Activated CD4-positive, alpha-beta T cell treated with anti-CD3 and anti-CD28 coated beads, Interleukin-2, amount 10 ng/mL, durations not matched to agents 7 days and 5 days (primary cell): ENCODE measurements around the gene RREB1. TPM values are rescaled to one million over a fixed set of nuclear protein-coding genes. Genes with fewer than 3 reads are reported as not detected.

Experiments
- CTCF ChIA-PET: fragments of 350-600 bp; sonication (Branson Sonifier 250); formaldehyde crosslinking; loops from one replicate; lab custom pipeline; 2021; ENCODE audit warnings: antibody characterized with exemption; lab: Charles Lee
- POLR2A ChIA-PET: fragments of 350-600 bp; sonication (Branson Sonifier 250); formaldehyde crosslinking; loops from one replicate; lab custom pipeline; 2021; ENCODE audit warnings: antibody characterized with exemption; lab: Charles Lee
- DNase-seq: peaks from one replicate; pipeline ENCODE4 v3.0.0-alpha.2; 2020
- H3K27ac Mint-ChIP-seq: one replicate; pipeline ENCODE4 v1.8.0; 2021; ENCODE audit warnings: mild to moderate bottlenecking, moderate library complexity, mixed read lengths
- H3K27me3 Mint-ChIP-seq: one replicate; pipeline ENCODE4 v1.8.0; 2021; ENCODE audit warnings: mixed read lengths
- H3K36me3 Mint-ChIP-seq: one replicate; pipeline ENCODE4 v1.8.0; 2021; ENCODE audit warnings: low read depth, mixed read lengths
- H3K4me1 Mint-ChIP-seq: one replicate; pipeline ENCODE4 v1.8.0; 2021; ENCODE audit warnings: mixed read lengths
- H3K4me3 Mint-ChIP-seq: one replicate; pipeline ENCODE4 v1.8.0; 2021; ENCODE audit warnings: mild to moderate bottlenecking, moderate library complexity, mixed read lengths
- H3K9me3 Mint-ChIP-seq: one replicate; pipeline ENCODE4 v1.8.0; 2021; ENCODE audit warnings: mixed read lengths
- total RNA-seq, 2 experiments: library from RNA; stranded (reverse); gene quantifications; one replicate each; pipeline ENCODE4 v1.2.3, GENCODE V29; 2021

RREB1 gene
- total RNA-seq, 2 experiments from 2014 or later = 27.2 to 30.1 TPM

GRCh38 chr6:7101290-7101689, 6.5 kb upstream of the RREB1 start:
- Mint-ChIP-seq H3K4me3 (no peak overlapping the region), H3K27ac (no peak overlapping the region), H3K4me1 (peaks cover 7% of the 10 kb centered on the region), H3K9me3 (no peaks in the 10 kb centered on the region), H3K27me3 (peaks cover 21% of the 10 kb centered on the region), H3K36me3 (no peaks in the 10 kb centered on the region)
- CTCF ChIA-PET = interaction anchor here (1.1 kb wide), 1 partner anchor 23 kb away, joined by 3 read pairs; no protein-coding TSS in a partner anchor
- no peak for DNase-seq
- POLR2A ChIA-PET = no interaction called here

- CTCF ChIA-PET = interaction anchor here (1.5 kb wide), 1 partner anchor 25 kb away, joined by 5 read pairs; no protein-coding TSS in a partner anchor
- no peak overlapping the region for H3K27ac Mint-ChIP-seq
- DNase-seq = no peak
- peaks cover 16% of the 10 kb centered on the region for H3K4me1 Mint-ChIP-seq
- no peak overlapping the region for H3K4me3 Mint-ChIP-seq
- peaks cover 6% of the 10 kb centered on the region for H3K27me3 Mint-ChIP-seq
- POLR2A ChIA-PET = no interaction called here
- no peaks in the 10 kb centered on the region for H3K9me3 Mint-ChIP-seq
- H3K36me3 Mint-ChIP-seq = peaks cover 3% of the 10 kb centered on the region
Measured at GRCh38 chr6:7104752-7105151, 3.0 kb upstream of the RREB1 start.

DNA sequence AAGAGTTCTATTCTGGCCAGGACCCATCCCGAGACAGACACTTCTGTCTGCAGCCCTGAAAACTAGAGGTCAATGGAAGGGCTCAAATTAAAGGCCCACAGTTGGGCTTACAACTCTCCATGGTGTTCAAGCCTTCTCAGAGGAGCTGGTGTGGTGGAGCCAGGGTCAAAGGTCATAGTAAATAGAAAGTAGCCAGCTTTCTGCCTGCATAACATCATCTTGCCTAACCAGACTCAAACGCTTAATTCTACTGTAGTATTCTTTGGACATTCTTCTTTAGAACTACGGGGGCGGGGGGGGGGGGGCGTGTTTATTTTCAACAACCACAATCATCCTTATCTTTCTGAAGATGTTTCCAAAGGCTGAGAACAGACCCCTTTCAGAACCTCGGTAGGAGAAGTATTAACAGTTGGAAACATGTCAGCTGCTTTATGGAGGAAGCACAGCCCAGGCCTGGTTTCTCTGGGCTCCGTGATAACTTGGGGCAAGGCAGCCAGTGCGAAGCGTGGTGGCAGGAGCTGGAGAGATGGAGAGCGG, 1.5 kb upstream of the RREB1 start:
- ChIA-PET POLR2A (no interaction called here), CTCF (interaction anchor here (0.6 to 1.5 kb wide), 6 partner anchors 10 to 53 kb away, joined by 3 to 5 read pairs (median 4); no protein-coding TSS in a partner anchor)
- Mint-ChIP-seq H3K4me3 (peak overlapping the region; percentile 82), H3K9me3 (no peaks in the 10 kb centered on the region), H3K4me1 (peaks cover 26% of the 10 kb centered on the region), H3K27me3 (peaks cover 6% of the 10 kb centered on the region), H3K27ac (peak overlapping the region; percentile 95), H3K36me3 (peaks cover 10% of the 10 kb centered on the region)
- no peak for DNase-seq

GRCh38 chr6:7106752-7107577, 796 bp upstream of the RREB1 start:
- Mint-ChIP-seq H3K36me3 (peaks cover 10% of the 10 kb centered on the region), H3K9me3 (no peaks in the 10 kb centered on the region), H3K4me1 (peaks cover 31% of the 10 kb centered on the region), H3K4me3 (peak overlapping the region; percentile 82), H3K27me3 (peaks cover 1% of the 10 kb centered on the region), H3K27ac (peak overlapping the region; percentile 95)
- DNase-seq = peak; percentile 58
- ChIA-PET CTCF (interaction anchor here (0.6 to 1.5 kb wide), 3 partner anchors 10 to 54 kb away, joined by 4 to 5 read pairs (median 4); no protein-coding TSS in a partner anchor), POLR2A (no interaction called here)

DNA sequence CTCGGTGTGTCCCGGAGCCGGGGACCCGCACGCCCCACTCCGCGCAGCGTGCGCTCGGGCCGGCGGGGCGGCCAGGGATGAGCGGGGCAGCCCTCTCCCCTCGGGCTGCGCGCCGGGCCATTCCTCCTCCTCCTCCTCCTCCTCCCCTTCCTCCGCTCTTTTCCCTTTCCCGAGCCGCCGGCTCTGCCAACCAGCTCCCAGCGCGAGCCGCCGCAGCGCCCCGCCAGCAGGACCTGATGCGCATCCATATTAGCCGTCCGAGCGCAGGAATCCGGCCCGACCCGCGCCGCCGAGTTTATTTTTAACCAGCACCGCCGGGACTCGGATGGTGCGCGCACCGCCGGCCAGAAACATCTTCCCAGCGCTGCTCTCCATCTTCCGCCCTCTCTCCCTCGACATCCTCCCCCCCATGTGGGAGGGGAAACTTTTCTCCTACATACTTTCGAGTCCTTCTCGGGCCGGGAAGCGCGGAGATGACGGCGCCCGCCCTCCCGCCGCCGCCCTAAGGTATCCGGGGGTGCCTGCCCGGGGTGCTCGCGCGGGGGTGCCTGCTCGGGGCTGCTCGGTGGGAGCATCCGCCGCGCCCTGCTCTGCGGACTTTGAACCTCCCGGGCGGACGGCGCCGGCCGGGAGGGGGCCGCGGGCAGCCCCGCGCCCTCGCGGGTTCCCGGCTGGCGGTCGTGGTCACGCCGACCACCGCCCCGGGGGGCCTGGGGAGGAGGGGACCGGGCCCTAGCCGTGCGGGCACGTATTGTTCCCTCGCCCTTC, 619 bp downstream of the RREB1 start:
- no peaks in the 10 kb centered on the region for H3K27me3 Mint-ChIP-seq
- peaks cover 44% of the 10 kb centered on the region for H3K4me1 Mint-ChIP-seq
- H3K4me3 Mint-ChIP-seq = peak overlapping the region; percentile 95
- peaks cover 11% of the 10 kb centered on the region for H3K36me3 Mint-ChIP-seq
- peak; percentile 38 for DNase-seq
- peak overlapping the region; percentile 94 for H3K27ac Mint-ChIP-seq
- H3K9me3 Mint-ChIP-seq = no peaks in the 10 kb centered on the region
- POLR2A ChIA-PET = no interaction called here
- CTCF ChIA-PET = interaction anchor here (1.1 kb wide), 1 partner anchor 27 kb away, joined by 4 read pairs; no protein-coding TSS in a partner anchor

DNA sequence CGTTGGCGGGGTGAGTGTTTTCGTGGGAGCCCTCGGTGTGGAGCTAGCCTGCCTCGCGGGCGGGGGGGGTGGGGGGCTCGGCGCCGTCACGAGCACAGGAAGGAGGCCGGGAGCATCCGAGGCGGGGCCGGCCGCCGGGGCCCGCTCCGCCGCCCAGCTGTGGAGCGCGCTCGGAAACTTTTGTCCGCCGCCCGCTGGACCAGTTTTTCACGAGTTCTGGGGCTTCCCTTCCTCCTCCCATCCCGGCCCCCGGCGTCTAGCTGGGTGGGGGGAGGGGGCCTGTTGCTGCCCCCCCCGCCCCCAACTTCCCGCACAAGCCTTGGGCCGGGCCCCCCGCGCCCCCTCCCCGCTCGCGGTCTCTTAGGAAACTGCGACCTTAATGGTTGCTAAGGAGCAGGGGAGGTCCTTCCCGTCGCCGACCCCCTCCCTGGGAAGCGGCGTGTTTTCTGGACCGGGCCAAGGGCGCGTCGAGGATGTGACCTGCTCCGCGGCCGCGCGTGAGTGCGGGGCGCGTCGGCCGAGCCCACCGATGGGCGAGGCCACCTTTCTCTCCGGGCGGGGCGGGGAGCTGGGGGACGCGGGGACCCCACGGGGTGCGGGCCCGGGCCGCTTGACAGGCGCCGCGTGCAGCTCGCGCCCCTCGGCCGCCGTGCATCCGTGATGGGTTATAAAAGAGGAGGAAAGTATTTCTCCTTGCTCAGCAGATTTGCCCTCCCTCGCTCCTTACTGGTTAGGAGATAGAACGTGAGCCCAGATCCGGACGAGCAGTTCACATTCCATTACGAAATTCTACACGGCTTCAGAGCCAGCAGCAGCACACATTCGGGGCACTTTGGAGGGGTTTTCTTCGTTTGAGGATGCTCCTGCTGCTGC, 1.4 kb downstream of the RREB1 start:
- DNase-seq = peak; percentile 38
- H3K9me3 Mint-ChIP-seq = no peaks in the 10 kb centered on the region
- peaks cover 11% of the 10 kb centered on the region for H3K36me3 Mint-ChIP-seq
- ChIA-PET CTCF (interaction anchor here (1.1 kb wide), 1 partner anchor 26 kb away, joined by 4 read pairs; no protein-coding TSS in a partner anchor), POLR2A (no interaction called here)
- H3K4me3 Mint-ChIP-seq = peak overlapping the region; percentile 80
- H3K27ac Mint-ChIP-seq = peak overlapping the region; percentile 87
- H3K4me1 Mint-ChIP-seq = peaks cover 52% of the 10 kb centered on the region
- H3K27me3 Mint-ChIP-seq = no peaks in the 10 kb centered on the region

GRCh38 chr6:7110092-7110792, 2.5 kb downstream of the RREB1 start:
- Mint-ChIP-seq H3K27ac (peak overlapping the region; percentile 87), H3K4me1 (peaks cover 62% of the 10 kb centered on the region), H3K27me3 (no peaks in the 10 kb centered on the region), H3K4me3 (peak overlapping the region; percentile 80), H3K9me3 (no peaks in the 10 kb centered on the region), H3K36me3 (peaks cover 11% of the 10 kb centered on the region)
- DNase-seq = no peak
- ChIA-PET CTCF (interaction anchor here (1.3 to 1.5 kb wide), 2 partner anchors 28 to 36 kb away, joined by 3 to 5 read pairs; no protein-coding TSS in a partner anchor), POLR2A (no interaction called here)

DNA sequence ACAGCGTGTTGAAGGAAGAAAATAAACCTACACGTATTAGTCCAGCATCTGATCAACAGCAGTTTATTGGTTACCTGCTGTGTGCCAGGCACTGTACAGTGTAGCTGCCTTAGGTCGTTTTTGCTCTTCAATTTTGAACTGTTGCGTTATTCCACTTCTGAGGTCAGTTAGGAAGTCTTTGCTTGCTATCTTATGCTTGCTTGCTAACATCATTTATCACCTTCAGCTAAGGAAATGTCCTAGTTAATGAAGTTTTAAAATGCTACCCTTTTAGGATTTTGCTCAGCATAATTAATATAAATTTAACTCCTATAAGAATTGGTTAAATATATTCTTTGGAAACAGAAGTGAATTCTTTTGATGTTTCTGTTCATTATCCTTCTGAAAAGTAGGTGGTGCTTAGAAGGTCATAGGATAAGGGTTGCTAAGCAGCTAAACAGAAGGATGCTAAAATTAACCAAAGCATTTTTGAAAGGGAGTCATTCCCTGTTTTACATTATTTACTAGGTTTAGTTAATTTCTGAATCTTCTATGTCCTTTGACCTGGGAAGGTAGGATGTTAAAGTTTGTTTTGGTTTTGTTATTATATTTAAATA, 3.4 kb downstream of the RREB1 start:
- ChIA-PET CTCF (interaction anchor here (1.3 to 1.5 kb wide), 3 partner anchors 11 to 35 kb away, joined by 3 to 5 read pairs (median 3); no protein-coding TSS in a partner anchor), POLR2A (no interaction called here)
- Mint-ChIP-seq H3K27me3 (no peaks in the 10 kb centered on the region), H3K27ac (no peak overlapping the region), H3K4me3 (no peak overlapping the region), H3K4me1 (peaks cover 69% of the 10 kb centered on the region), H3K9me3 (no peaks in the 10 kb centered on the region), H3K36me3 (peaks cover 12% of the 10 kb centered on the region)
- DNase-seq = no peak

- H3K9me3 Mint-ChIP-seq = no peaks in the 10 kb centered on the region
- peak overlapping the region; percentile 59 for H3K4me3 Mint-ChIP-seq
Measured at GRCh38 chr6:7112171-7112570, 4.4 kb downstream of the RREB1 start.

GRCh38 chr6:7112741-7113313, 5.1 kb downstream of the RREB1 start:
- CTCF ChIA-PET = no interaction called here
- POLR2A ChIA-PET = interaction anchor here (0.6 kb wide), 1 partner anchor 33 kb away, joined by 3 read pairs; no protein-coding TSS in a partner anchor

More at GRCh38 chr6:7112171-7112570, 4.4 kb downstream of the RREB1 start:
- DNase-seq = no peak
- ChIA-PET CTCF (interaction anchor here (1.5 kb wide), 1 partner anchor 10 kb away, joined by 3 read pairs; no protein-coding TSS in a partner anchor), POLR2A (no interaction called here)
- Mint-ChIP-seq H3K27ac (peak overlapping the region; percentile 31), H3K27me3 (no peaks in the 10 kb centered on the region), H3K36me3 (peaks cover 13% of the 10 kb centered on the region), H3K4me1 (peaks cover 72% of the 10 kb centered on the region)

More at GRCh38 chr6:7112741-7113313, 5.1 kb downstream of the RREB1 start:
- H3K4me1 Mint-ChIP-seq = peaks cover 72% of the 10 kb centered on the region
- H3K27ac Mint-ChIP-seq = peak overlapping the region; percentile 66
- DNase-seq = peak; percentile 59
- H3K36me3 Mint-ChIP-seq = peaks cover 13% of the 10 kb centered on the region
- H3K4me3 Mint-ChIP-seq = peak overlapping the region; percentile 59
- no peaks in the 10 kb centered on the region for H3K9me3 Mint-ChIP-seq
- H3K27me3 Mint-ChIP-seq = no peaks in the 10 kb centered on the region
